HG03378 (cell line): ENCODE results near the gene CACNG5.

Experiments used
- ATAC-seq: cut with Tn5 transposase; IDR thresholded peaks from one replicate; pipeline ENCODE4 v1.9.1; 2021; ENCODE audit warnings: mild to moderate bottlenecking, moderate library complexity; ENCODE audit not compliant: unreplicated experiment

Gene CACNG5

GRCh38 chr17:66848496-66848895, 13.6 kb downstream of the CACNG5 start:
- no peak for ATAC-seq

- no peak for ATAC-seq
Observed at GRCh38 chr17:66849032-66849655, 14.2 kb downstream of the CACNG5 start.

GRCh38 chr17:66849851-66850580, 15.1 kb downstream of the CACNG5 start:
- ATAC-seq: no peak

GRCh38 chr17:66850692-66851091, 15.8 kb downstream of the CACNG5 start:
- ATAC-seq: no peak

GRCh38 chr17:66855204-66855603, 20.3 kb downstream of the CACNG5 start:
- no peak for ATAC-seq

GRCh38 chr17:66858226-66859083, 23.5 kb downstream of the CACNG5 start:
- no peak for ATAC-seq

GRCh38 chr17:66859353-66859752, 24.4 kb downstream of the CACNG5 start:
- no peak for ATAC-seq

- no peak for ATAC-seq
Observed at GRCh38 chr17:66860204-66860603, 25.3 kb downstream of the CACNG5 start.

- no peak for ATAC-seq
Observed at GRCh38 chr17:66863820-66864219, 28.9 kb downstream of the CACNG5 start.

GRCh38 chr17:66865151-66865550, 30.2 kb downstream of the CACNG5 start:
- ATAC-seq: no peak

GRCh38 chr17:66873962-66874361, 39.0 kb downstream of the CACNG5 start:
- ATAC-seq: no peak

GRCh38 chr17:66884931-66885330, 50.0 kb downstream of the CACNG5 start:
- ATAC-seq: no peak

- no peak for ATAC-seq
Observed at GRCh38 chr17:66885417-66885816, 50.5 kb downstream of the CACNG5 start.

- ATAC-seq: no peak
Observed at GRCh38 chr17:66889480-66890230, 54.7 kb downstream of the CACNG5 start.

- ATAC-seq: no peak
Observed at GRCh38 chr17:66892246-66892645, 57.3 kb downstream of the CACNG5 start.

GRCh38 chr17:66893382-66893781, 58.5 kb downstream of the CACNG5 start:
- no peak for ATAC-seq

GRCh38 chr17:66893863-66894262, 58.9 kb downstream of the CACNG5 start:
- no peak for ATAC-seq

GRCh38 chr17:66897141-66897540, 62.2 kb downstream of the CACNG5 start:
- ATAC-seq: no peak

- ATAC-seq: no peak
Observed at GRCh38 chr17:66898536-66898935, 63.6 kb downstream of the CACNG5 start.

GRCh38 chr17:66900126-66901010, 65.5 kb downstream of the CACNG5 start:
- no peak for ATAC-seq
